OCI-M1 (cell line): ENCODE data around the gene HOXD10.
A peak's percentile ranks its signal among the peaks of the same experiment; 100 is the strongest.

Source experiments
- DNase-seq: peaks from one replicate; lab custom pipeline; 2025; lab: John Stamatoyannopoulos, UW

HOXD10 gene

DNA sequence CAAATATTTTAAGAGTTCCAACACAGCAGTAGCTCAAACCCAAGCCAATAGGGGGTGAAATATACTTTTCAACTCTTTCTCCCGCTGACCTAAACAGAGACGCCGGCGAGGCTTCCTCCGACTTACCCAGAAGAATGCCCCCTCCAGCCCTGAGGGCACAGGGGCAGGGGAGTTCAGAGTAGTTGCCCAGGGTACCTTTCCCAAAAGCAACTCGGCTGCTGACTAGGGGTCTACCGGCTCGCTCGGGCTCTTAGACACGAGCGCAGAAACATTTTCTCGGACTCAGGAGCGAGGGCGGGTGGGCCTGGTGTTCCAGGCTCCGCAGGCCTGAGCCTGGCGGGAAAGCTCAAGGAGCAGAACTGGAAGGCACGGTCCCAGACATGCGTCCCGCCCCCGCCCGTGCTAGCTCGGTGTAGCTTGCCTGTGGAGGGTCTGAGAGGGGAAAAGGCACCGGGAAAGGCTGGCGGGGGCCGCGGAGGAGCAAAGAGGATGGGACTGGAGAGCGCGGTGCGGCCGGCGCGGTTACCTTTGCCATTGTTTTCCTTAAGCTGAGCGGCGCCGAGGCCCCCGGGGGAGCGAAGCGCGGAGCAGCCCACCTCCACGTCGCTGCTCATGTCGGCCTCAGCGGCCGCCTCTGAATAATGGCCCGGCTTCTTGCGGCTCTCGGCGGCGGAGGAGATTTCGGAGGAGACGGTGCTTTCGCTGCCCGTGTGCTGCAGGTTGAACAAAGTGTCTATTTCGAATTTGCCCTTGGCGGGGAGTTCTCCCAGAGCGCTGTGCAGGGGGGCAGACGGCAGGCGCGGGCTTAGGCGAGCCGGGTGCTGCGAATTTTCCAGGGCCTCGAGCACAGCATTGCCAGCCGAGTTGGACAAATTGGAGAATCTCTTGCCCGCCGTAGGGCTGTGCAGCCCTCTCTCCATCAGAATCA lies 33.5 kb upstream of the HOXD10 start:
- DNase-seq, result no peak

DNA sequence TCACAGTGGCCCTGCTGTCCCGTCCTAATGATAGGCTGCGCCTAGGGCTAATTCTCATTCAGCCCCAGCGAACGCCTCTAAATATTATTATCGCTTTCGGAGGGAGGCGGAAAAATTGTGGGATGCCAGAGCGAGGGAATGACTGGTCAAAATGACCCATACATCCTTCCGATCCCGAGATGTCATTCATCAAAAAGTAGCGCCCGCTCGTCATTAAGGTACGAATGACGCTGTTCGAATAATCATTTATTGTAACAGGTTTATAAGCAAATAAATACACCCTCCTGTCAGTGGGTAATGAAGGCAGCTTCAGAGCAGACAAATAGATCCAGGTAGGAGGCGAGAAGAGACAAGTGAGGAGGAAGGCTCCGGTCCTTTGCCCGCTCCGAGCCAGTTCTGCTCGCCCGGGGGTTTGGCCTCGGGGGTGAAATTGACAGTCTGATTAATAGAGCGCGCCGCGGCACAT lies 32.7 kb upstream of the HOXD10 start, which contains the start of gene EVX2:
Gene EVX2, minus strand, starts transcription at position 167 of the 466 bp plus-strand sequence. CDS start 186 bp downstream, outside the sequence.
- no peak for DNase-seq

GRCh38 chr2:176084611-176085119 lies 31.9 kb upstream of the HOXD10 start:
- DNase-seq, result no peak

GRCh38 chr2:176085120-176085788 lies 31.3 kb upstream of the HOXD10 start:
- DNase-seq, result no peak

GRCh38 chr2:176085861-176086771 lies 30.5 kb upstream of the HOXD10 start:
- peak; percentile 61 for DNase-seq

DNA sequence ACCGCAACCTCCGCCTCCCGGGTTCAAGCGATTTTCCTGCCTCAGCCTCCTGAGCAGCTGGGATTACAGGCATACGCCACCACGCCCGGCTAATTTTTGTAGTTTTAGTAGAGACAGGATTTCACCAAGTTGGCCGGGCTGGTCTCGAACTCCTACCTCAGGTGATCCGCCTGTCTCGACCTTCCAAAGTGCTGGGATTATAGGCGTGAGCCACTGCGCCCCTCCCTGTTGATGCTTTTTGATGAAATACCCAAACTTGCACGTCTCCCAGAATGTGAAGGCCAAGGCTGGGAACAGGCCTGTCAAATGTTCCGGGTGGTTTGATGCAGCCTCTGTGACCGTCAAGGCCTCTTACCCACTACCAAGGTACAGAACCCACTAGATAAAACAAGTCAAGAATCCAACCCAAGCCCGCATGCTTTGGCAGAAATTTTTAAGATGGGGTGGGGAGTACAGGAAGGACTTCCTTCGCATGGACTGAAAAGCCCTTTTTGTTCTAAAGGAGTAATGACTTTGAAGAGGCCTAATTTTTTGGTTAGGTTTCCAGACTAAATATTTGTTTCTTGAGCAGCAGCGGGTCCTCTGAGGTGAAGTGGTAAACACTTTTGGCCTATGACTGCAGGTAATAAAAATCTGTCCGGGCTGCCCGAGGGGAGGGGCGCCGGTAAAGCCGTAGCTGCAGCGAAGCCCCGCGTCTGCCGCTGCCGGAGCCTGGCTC lies 29.1 kb upstream of the HOXD10 start:
- DNase-seq, result no peak

GRCh38 chr2:176088048-176088936 lies 28.3 kb upstream of the HOXD10 start:
- peak; percentile 78 for DNase-seq

DNA sequence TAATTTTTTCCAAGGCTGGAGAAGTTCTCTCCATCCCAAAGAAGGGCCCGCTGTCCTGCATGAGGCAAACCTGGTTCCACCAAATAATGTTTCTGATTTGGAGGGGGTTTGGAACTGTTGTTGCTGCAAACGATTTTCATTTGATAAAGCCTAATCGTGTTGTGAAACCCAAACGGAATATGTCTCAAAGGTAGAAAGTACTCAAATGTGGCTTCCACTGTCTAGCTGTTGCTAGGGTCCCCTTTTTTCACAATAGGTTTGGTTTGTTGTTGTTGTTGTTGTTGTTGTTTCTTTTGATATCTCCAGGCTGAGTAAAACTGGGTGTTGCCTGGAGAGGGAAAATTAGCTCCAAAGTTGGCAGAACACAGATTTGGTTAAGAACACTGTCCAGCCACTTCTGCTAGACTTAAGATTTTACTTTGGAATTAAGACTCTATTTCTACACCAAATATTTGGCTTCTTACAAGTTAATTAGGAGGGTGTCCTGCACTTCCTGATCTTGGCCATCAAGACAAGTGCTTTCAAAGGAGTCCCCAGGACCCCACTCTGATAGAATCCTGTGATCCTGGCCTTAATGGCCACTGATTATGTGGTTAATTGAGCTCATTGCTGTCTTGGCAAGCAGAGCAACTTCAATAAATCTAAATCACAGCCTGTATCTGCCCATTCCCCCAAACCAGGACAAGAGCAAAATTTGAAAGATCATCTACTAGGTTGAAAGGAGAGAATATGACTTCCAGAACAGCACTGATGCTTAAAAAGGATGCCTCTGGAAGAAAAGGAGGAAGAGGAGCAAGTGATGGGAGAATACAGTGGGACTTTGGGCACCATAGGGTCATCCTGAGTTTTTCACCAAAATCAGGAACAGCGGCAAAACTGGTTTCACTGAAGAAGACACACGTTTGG lies 27.4 kb upstream of the HOXD10 start:
- no peak for DNase-seq

GRCh38 chr2:176089843-176090395 lies 26.7 kb upstream of the HOXD10 start:
- DNase-seq, result no peak

DNA sequence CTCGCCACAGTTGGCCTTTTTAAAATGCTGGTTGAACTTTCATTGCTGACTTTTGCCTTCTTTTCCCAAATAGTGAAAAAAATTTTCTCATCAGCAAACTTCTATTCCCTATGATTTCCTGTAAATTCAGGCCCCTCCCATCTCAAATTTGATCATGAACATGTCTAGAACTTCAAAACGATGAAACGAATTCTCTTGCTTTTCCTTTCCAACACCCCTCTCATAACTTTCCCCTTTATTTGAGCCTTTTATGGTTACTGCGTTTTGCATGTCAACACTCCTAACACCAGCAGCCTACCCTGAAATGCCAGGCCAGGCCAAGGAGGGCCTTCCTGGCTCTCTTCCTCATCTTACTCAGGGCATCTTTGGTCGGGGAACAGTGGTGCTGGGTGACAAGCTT lies 25.7 kb upstream of the HOXD10 start:
- no peak for DNase-seq

GRCh38 chr2:176091329-176092258 lies 25.0 kb upstream of the HOXD10 start:
- no peak for DNase-seq

- no peak for DNase-seq
Observed at GRCh38 chr2:176092270-176093144, 24.1 kb upstream of the HOXD10 start, which contains the start of gene HOXD13. Gene HOXD13, plus strand, starts transcription at chr2:176092721. Its CDS starts 170 bp downstream, at chr2:176092891.

DNA sequence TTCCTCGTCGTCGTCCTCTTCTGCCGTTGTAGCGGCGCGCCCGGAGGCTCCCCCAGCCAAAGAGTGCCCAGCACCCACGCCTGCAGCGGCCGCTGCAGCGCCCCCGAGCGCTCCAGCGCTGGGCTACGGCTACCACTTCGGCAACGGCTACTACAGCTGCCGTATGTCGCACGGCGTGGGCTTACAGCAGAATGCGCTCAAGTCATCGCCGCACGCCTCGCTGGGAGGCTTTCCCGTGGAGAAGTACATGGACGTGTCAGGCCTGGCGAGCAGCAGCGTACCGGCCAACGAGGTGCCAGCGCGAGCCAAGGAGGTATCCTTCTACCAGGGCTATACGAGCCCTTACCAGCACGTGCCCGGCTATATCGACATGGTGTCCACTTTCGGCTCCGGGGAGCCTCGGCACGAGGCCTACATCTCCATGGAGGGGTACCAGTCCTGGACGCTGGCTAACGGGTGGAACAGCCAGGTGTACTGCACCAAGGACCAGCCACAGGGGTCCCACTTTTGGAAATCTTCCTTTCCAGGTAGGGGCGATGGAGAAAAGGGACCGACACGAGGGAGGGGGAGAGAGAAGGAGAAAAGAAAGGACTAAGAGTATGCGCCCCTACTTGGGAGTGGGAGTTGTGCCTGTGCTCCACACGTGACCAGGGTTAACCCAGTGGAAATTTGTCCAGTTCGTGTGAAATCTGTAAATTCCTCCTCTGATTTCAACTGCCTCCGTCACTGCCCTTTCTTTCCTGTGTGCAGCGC lies 23.3 kb upstream of the HOXD10 start:
- DNase-seq, result no peak

DNA sequence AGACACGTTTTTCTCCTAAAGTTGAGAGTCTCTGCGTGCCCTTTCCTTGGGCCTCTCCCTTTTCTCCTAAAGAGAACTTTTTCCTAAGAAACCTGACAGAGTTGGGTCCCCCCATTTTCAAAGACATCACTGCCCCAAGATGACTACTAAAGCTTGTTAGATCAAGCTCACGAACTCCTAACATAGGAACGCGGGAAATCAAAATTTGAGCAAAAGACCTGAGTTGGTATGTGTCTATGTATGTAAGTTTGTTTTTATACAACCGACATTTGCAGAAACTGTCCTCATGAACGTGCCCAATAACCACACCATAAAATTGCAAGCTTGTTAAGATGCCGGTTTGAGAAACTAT lies 22.7 kb upstream of the HOXD10 start:
- no peak for DNase-seq

DNA sequence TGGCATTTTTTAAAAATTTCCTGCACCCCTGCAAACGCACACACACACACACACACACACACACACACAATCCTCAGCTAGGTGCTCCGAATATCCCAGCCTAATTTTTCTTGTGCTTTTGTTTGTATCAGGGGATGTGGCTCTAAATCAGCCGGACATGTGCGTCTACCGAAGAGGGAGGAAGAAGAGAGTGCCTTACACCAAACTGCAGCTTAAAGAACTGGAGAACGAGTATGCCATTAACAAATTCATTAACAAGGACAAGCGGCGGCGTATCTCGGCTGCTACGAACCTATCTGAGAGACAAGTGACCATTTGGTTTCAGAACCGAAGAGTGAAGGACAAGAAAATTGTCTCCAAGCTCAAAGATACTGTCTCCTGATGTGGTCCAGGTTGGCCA lies 22.2 kb upstream of the HOXD10 start:
- no peak for DNase-seq

DNA sequence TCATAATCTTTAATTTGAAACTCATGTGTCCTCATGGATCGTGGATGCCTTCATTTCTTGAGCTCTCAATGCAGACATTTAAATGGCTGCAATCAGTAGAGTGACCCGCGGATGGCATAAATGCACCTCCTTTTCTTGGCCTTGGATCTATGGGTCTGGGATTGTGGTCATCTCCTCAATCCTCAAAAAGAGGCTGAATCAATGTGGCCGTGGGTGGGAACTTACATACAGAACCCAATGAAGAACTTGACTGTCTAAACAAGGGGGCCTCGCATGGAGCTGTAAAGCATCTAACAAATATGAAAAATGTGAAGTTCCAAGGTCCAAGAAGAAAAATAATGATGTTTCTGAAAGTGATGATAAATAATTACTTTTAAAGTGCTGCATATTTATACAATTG lies 21.2 kb upstream of the HOXD10 start:
- DNase-seq, result no peak
